Pancreas (tissue), 10 donors: ENCODE measurements around the gene GPX4. TPM values are rescaled to one million over a fixed set of nuclear protein-coding genes. Genes with fewer than 3 reads are reported as not detected.

ENCODE experiments used
- ATAC-seq, 4 donors: fragments of 200-7000 bp; cut with Tn5 transposase; one replicate each; pipeline versions ENCODE4 v1.8.0 to v1.9.1; 2020; ENCODE audit warnings: mild to moderate bottlenecking in 4 of 4, moderate library complexity in 4 of 4
- DNase-seq, 6 donors: peaks; one replicate each; pipeline ENCODE4 v3.0.0-alpha.2; 2020
- FAIRE-seq: peaks from 2 replicates; lab custom pipeline; 2012; peaks lifted over from hg19 to GRCh38; lab: Jason Lieb, UNC
- H3K27ac ChIP-seq, 4 donors: fragments of 200-600 bp; sonication (generic); 1 replicate in 3 of 4; 2 replicates in 1 of 4; pipeline versions ENCODE4 v1.5.0 to v1.8.0; 2020
- H3K27me3 ChIP-seq, 4 donors: fragments of 200-600 bp; one replicate each; pipeline ENCODE4 v1.8.0; 2021
- H3K36me3 ChIP-seq, 3 donors: fragments of 200-600 bp; sonication (generic) in 1 of 3; one replicate each; pipeline versions ENCODE4 v1.5.0 to v1.8.0; 2020 to 2021
- H3K4me1 ChIP-seq, 3 donors: fragments of 200-600 bp; one replicate each; pipeline ENCODE4 v1.8.0; 2021
- H3K4me3 ChIP-seq, 4 donors: fragments of 200-600 bp; sonication (generic) in 2 of 4; one replicate each; pipeline versions ENCODE4 v1.5.0 to v1.8.0; 2020 to 2021
- H3K9me3 ChIP-seq, 4 donors: fragments of 200-600 bp; one replicate each; pipeline ENCODE4 v1.8.0; 2021
- CTCF ChIP-seq, 4 donors: fragments of 200-600 bp; sonication (generic) in 3 of 4; IDR thresholded peaks; one replicate each; pipeline versions ENCODE4 v1.5.0 to v1.8.0; 2021; ENCODE audit warnings: antibody characterized with exemption in 4 of 4
- WGBS, 2 donors: extraction: QIAGEN DNeasy Blood & Tissue Kit; methylation state at CpG; one replicate each; pipeline ENCODE4 v1.1.7; 2013; 5-methylcytosine and 5-hydroxymethylcytosine counted together
- intact Hi-C, 3 donors: fragments of 100-400 bp; cut with DNase I; formaldehyde crosslinking; loops; one replicate each; pipeline versions ENCODE4 v1.11.1 to v1.14.2; 2022
- polyA plus RNA-seq, 2 donors: library from polyadenylated mRNA; stranded (reverse); fragments of 200-250 nt; gene quantifications; one replicate each; pipeline ENCODE4 v1.2.3, GENCODE V29; 2013
- total RNA-seq, 6 donors: library from RNA; stranded (reverse); fragmentation: NEBNext Ultra II Directional in 4 of 6; extraction: Animal tissue kit (Norgen Biotek cat#: 25700) in 4 of 6; gene quantifications; one replicate each; pipeline versions ENCODE4 v1.2.1 to v1.2.4, GENCODE V29; 2021 to 2023
- donor health status: healthy with polysubstance abuse.
- donor health status: DM: no; HTN: no; CAD: no; lungs with moderate emphysema.
- donor health status: DM: no; HTN: no; CAD: no.
- donor health status: control.
- donor health status: control.
- donor health status: Bipolar disorder and iron deficiency.
- donor health status: DM: yes; HTN: yes; CAD: no.
- donor health status: DM: no; HTN: no; CAD: no.
- donor health status: DM: no; HTN: no; CAD: no.
- donor health status: DM: yes; HTN: yes; CAD: no.

GPX4 gene
- total and polyA plus RNA-seq, 8 donors = 48.8 to 290 (median 76.8) TPM

- Histone ChIP-seq H3K36me3 (peaks cover 0 to 16% (median 16%) of the 10 kb centered on the region in 3 donors), H3K27me3 (no peaks in the 10 kb centered on the region), H3K4me3 (no peak overlapping the region), H3K9me3 (no peaks in the 10 kb centered on the region), H3K4me1 (peaks cover 0 to 12% (median 0%) of the 10 kb centered on the region in 3 donors), H3K27ac (no peak overlapping the region)
- 87 to 90% methylated on average over 12 to 15 of the region's 15 CpGs for WGBS, 2 donors
- intact Hi-C loops = no loop called here
- ATAC-seq (no peak), FAIRE-seq (no peak), DNase-seq (peak in 1 of 6 donors; percentile 65)
- no peak for TF ChIP-seq CTCF (IDR thresholded peaks at IDR 0.05)
These were observed 10.5 kb upstream of the GPX4 start for GRCh38 chr19:1093330-1093729.

GRCh38 chr19:1093811-1094553, 9.8 kb upstream of the GPX4 start:
- Histone ChIP-seq H3K4me3 (peak overlapping the region; percentile 59 to 96 (median 87)), H3K4me1 (peaks cover 0 to 12% (median 0%) of the 10 kb centered on the region in 3 donors), H3K36me3 (peaks cover 0 to 15% (median 9%) of the 10 kb centered on the region in 3 donors), H3K27me3 (no peaks in the 10 kb centered on the region), H3K9me3 (no peaks in the 10 kb centered on the region), H3K27ac (no peak overlapping the region)
- ATAC-seq (no peak), DNase-seq (peak in 2 of 6 donors; percentile 39 to 74), FAIRE-seq (no peak)
- TF ChIP-seq CTCF (IDR thresholded peaks at IDR 0.05) = no peak
- WGBS, 2 donors = 46 to 56% methylated on average over 32 of the region's 32 CpGs
- intact Hi-C loops = no loop called here

- Histone ChIP-seq H3K4me1 (peaks cover 0 to 12% (median 0%) of the 10 kb centered on the region in 3 donors), H3K27me3 (no peaks in the 10 kb centered on the region), H3K36me3 (peaks cover 0 to 15% (median 7%) of the 10 kb centered on the region in 3 donors), H3K9me3 (no peaks in the 10 kb centered on the region), H3K4me3 (peak overlapping the region; percentile 59 to 96 (median 87)), H3K27ac (no peak overlapping the region)
- ATAC-seq (no peak), FAIRE-seq (no peak), DNase-seq (peak in 1 of 6 donors; percentile 72)
- intact Hi-C loops = no loop called here
- no peak for TF ChIP-seq CTCF (IDR thresholded peaks at IDR 0.05)
- 0% methylated on average over 17 to 19 of the region's 19 CpGs for WGBS, 2 donors
These were observed 9.2 kb upstream of the GPX4 start for GRCh38 chr19:1094655-1094977.

GRCh38 chr19:1094978-1095701, 8.7 kb upstream of the GPX4 start, which contains the start of gene POLR2E:
Gene POLR2E (minus strand): TSS chr19:1095375. CDS start chr19:1095315, 60 bp downstream.
- Histone ChIP-seq H3K4me3 (peak within 1 kb of the TSS; percentile 59 to 96 (median 87)), H3K27ac (peak within 1 kb of the TSS in 2 of 4 donors; percentile 15 to 22), H3K27me3 (no peaks in the 10 kb centered on the region), H3K4me1 (peaks cover 0 to 12% (median 0%) of the 10 kb centered on the region in 3 donors), H3K36me3 (peaks cover 0 to 15% (median 7%) of the 10 kb centered on the region in 3 donors), H3K9me3 (no peaks in the 10 kb centered on the region)
- intact Hi-C loops = no loop called here
- peak; percentile 97 to 100 (median 98) for DNase-seq
- peak; percentile 96 to 98 (median 98) for ATAC-seq
- no peak for TF ChIP-seq CTCF (IDR thresholded peaks at IDR 0.05)
- whole genome bisulfite sequencing, 2 donors = 0% methylated on average over 77 to 81 of the region's 81 CpGs
- peak; percentile 85 for FAIRE-seq
